Colonic mucosa (tissue), 4 donors: ENCODE data around the gene C2orf76. TPM values are rescaled to one million over a fixed set of nuclear protein-coding genes. Genes with fewer than 3 reads are reported as not detected.
A peak's percentile ranks its signal among the peaks of the same experiment; 100 is the strongest.

Source experiments
- DNase-seq: peaks from one replicate; pipeline ENCODE4 v3.0.0-alpha.2; 2020
- H3K27ac ChIP-seq: fragments of 200-600 bp; one replicate; pipeline ENCODE4 v1.8.0; 2021
- H3K27me3 ChIP-seq: fragments of 200-600 bp; one replicate; pipeline ENCODE4 v1.8.0; 2021
- H3K36me3 ChIP-seq: fragments of 200-600 bp; one replicate; pipeline ENCODE4 v1.8.0; 2021
- H3K4me1 ChIP-seq: fragments of 200-600 bp; one replicate; pipeline ENCODE4 v1.8.0; 2021; ENCODE audit warnings: mild to moderate bottlenecking
- H3K4me3 ChIP-seq: fragments of 200-600 bp; one replicate; pipeline ENCODE4 v1.8.0; 2021
- H3K9ac ChIP-seq, 2 donors: one replicate each; pipeline ENCODE4 v1.7.0; 2013; ENCODE audit warnings: control low read depth in 2 of 2, low read depth in 2 of 2, low read length in 2 of 2
- H3K9me3 ChIP-seq: fragments of 200-600 bp; one replicate; pipeline ENCODE4 v1.8.0; 2021
- intact Hi-C: fragments of 100-400 bp; cut with DNase I; formaldehyde crosslinking; loops from one replicate; pipeline ENCODE4 v1.14.1; 2022
- total RNA-seq, 2 donors: library from RNA; stranded (reverse); fragmentation: NEBNext Ultra II Directional in 1 of 2; extraction: Animal tissue kit (Norgen Biotek cat#: 25700) in 1 of 2; gene quantifications; one replicate each; pipeline ENCODE4 v1.2.1, GENCODE V29; 2021
- TF ChIP-seq, protein P1 (sequence below): fragments of 200-600 bp; IDR thresholded peaks from one replicate; pipeline ENCODE4 v1.8.0; 2022; ENCODE audit warnings: antibody characterized with exemption, mild to moderate bottlenecking
- donor health status: healthy.
- donor health status: DM: no; HTN: no; CAD: no.
- donor health status: DM: no; HTN: no; CAD: no.

Gene C2orf76
- total RNA-seq, 2 donors from 2014 or later: 4.7 to 6.6 TPM

DNA sequence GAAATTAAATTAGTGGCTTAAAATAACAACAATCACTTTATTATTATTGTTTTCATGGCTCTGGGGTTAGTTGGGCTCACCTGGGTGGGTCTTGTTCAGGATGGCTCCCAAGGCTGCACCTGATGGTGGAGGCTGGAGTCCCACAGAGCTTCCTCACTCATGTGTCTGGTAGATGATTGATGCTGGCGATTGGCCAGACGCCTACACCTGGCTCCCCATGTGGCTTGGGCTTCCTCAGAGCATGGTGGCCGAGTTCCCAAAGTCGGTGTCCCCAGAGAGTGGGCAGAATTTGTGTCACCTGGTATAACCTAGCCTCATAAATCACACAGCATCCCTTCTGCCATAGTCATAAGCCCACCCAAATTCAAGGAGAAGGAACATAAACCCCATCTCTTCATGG, 18.3 kb upstream of the C2orf76 start:
- no peak for DNase-seq
- intact Hi-C loops: no loop called here

GRCh38 chr2:119383410-119384140, 16.9 kb upstream of the C2orf76 start:
- no peak overlapping the region for H3K9ac ChIP-seq
- no peak overlapping the region for H3K4me3 ChIP-seq
- DNase-seq: peak; percentile 25
- no peaks in the 10 kb centered on the region for H3K9me3 ChIP-seq
- TF ChIP-seq, protein P1, sequence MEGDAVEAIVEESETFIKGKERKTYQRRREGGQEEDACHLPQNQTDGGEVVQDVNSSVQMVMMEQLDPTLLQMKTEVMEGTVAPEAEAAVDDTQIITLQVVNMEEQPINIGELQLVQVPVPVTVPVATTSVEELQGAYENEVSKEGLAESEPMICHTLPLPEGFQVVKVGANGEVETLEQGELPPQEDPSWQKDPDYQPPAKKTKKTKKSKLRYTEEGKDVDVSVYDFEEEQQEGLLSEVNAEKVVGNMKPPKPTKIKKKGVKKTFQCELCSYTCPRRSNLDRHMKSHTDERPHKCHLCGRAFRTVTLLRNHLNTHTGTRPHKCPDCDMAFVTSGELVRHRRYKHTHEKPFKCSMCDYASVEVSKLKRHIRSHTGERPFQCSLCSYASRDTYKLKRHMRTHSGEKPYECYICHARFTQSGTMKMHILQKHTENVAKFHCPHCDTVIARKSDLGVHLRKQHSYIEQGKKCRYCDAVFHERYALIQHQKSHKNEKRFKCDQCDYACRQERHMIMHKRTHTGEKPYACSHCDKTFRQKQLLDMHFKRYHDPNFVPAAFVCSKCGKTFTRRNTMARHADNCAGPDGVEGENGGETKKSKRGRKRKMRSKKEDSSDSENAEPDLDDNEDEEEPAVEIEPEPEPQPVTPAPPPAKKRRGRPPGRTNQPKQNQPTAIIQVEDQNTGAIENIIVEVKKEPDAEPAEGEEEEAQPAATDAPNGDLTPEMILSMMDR: no peak
- no peaks in the 10 kb centered on the region for H3K27me3 ChIP-seq
- H3K4me1 ChIP-seq: no peaks in the 10 kb centered on the region
- no peak overlapping the region for H3K27ac ChIP-seq
- no peaks in the 10 kb centered on the region for H3K36me3 ChIP-seq
- intact Hi-C loops: no loop called here

More for the DNA sequence above, 18.3 kb upstream of the C2orf76 start:
- Histone ChIP-seq H3K36me3 (no peaks in the 10 kb centered on the region), H3K4me3 (no peak overlapping the region), H3K27me3 (no peaks in the 10 kb centered on the region), H3K4me1 (no peaks in the 10 kb centered on the region), H3K9ac (no peak overlapping the region), H3K9me3 (no peaks in the 10 kb centered on the region), H3K27ac (no peak overlapping the region)
- TF ChIP-seq, protein P1: no peak

- Histone ChIP-seq H3K27ac (no peak overlapping the region), H3K4me3 (no peak overlapping the region), H3K9ac (no peak overlapping the region), H3K9me3 (no peaks in the 10 kb centered on the region), H3K36me3 (no peaks in the 10 kb centered on the region), H3K4me1 (no peaks in the 10 kb centered on the region), H3K27me3 (no peaks in the 10 kb centered on the region)
- no peak for DNase-seq
- TF ChIP-seq, protein P1: no peak
- intact Hi-C loops: no loop called here
Observed at GRCh38 chr2:119378566-119378965, 11.9 kb upstream of the C2orf76 start.

GRCh38 chr2:119377993-119378345, 11.3 kb upstream of the C2orf76 start:
- H3K4me1 ChIP-seq: no peaks in the 10 kb centered on the region
- H3K27me3 ChIP-seq: no peaks in the 10 kb centered on the region
- intact Hi-C loops: no loop called here
- TF ChIP-seq, protein P1: no peak
- H3K9ac ChIP-seq: no peak overlapping the region
- DNase-seq: no peak
- H3K9me3 ChIP-seq: no peaks in the 10 kb centered on the region
- no peaks in the 10 kb centered on the region for H3K36me3 ChIP-seq
- H3K27ac ChIP-seq: no peak overlapping the region
- no peak overlapping the region for H3K4me3 ChIP-seq

DNA sequence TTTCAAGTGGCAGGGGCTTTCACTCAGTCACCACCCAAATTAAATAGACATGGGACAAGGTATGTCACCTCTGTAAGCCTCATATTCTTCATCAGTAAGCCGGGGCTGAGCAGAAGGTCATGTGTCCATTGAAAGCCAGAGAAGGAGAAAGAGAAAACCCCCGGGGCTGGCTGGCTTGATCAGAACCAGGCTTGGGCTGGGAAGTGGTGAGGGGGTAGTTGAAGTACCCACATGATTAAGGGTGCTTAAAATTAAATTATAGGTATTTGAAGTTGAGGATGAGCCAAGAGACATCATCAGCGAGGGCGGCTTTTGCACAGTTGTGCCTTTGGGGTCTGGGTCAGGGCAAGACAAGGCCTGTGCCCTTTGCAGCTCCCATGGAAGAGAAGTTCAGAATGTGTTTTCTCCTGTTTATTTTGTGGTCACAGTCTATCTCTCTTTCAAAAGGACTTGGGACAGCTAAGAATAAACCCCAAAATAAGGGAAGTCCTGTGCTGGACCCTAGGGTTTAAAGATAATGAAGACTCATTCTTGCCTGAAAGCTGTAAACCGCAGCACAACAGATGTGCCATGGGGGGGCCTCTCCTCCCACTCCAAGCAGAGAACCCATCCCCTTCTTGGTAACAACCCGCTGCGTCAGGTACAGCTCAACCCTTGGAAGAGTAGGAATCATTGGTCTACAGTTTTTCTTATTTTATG, 10.8 kb upstream of the C2orf76 start:
- H3K9me3 ChIP-seq: no peaks in the 10 kb centered on the region
- H3K4me3 ChIP-seq: no peak overlapping the region
- peaks cover 4% of the 10 kb centered on the region for H3K36me3 ChIP-seq
- no peaks in the 10 kb centered on the region for H3K27me3 ChIP-seq
- DNase-seq: no peak
- no peaks in the 10 kb centered on the region for H3K4me1 ChIP-seq
- H3K9ac ChIP-seq: no peak overlapping the region
- H3K27ac ChIP-seq: no peak overlapping the region
- intact Hi-C loops: no loop called here
- TF ChIP-seq, protein P1: no peak
